Trophoblast cell (in vitro differentiated cells and primary cell): ENCODE results near the gene TNNI3K.

ENCODE experiments used
- DNase-seq, 2 donors: peaks; one replicate each; pipeline ENCODE4 v3.0.0-alpha.2; 2016
- H2AFZ ChIP-seq: 2 replicates; pipeline ENCODE4 v1.6.1; 2013; ENCODE audit warnings: low read length, moderate library complexity, mild to moderate bottlenecking; ENCODE audit not compliant: insufficient read depth, poor library complexity
- H2AK5ac ChIP-seq: 2 replicates; pipeline ENCODE4 v1.6.1; 2013; ENCODE audit warnings: mild to moderate bottlenecking, low read length
- H2BK120ac ChIP-seq: 2 replicates; pipeline ENCODE4 v1.6.1; 2013; ENCODE audit warnings: low read length, mild to moderate bottlenecking, moderate library complexity; ENCODE audit not compliant: insufficient read depth, poor library complexity
- H2BK12ac ChIP-seq: 2 replicates; pipeline ENCODE4 v1.6.1; 2013; ENCODE audit warnings: mild to moderate bottlenecking, low read length, moderate library complexity
- H2BK5ac ChIP-seq: 2 replicates; pipeline ENCODE4 v1.6.1; 2013; ENCODE audit warnings: low read length, low read depth, moderate library complexity, mild to moderate bottlenecking; ENCODE audit not compliant: poor library complexity
- H3K14ac ChIP-seq: 2 replicates; pipeline ENCODE4 v1.6.1; 2013; ENCODE audit warnings: mild to moderate bottlenecking, low read length
- H3K18ac ChIP-seq: 2 replicates; pipeline ENCODE4 v1.6.1; 2013; ENCODE audit warnings: mild to moderate bottlenecking, low read length
- H3K23ac ChIP-seq: 2 replicates; pipeline ENCODE4 v1.6.1; 2013; ENCODE audit warnings: low read length
- H3K27ac ChIP-seq: 2 replicates; pipeline ENCODE4 v1.5.1; 2013; ENCODE audit warnings: low read depth, mild to moderate bottlenecking, inconsistent platforms, low read length, moderate library complexity
- H3K27me3 ChIP-seq: 2 replicates; pipeline ENCODE4 v1.6.1; 2013; ENCODE audit warnings: inconsistent platforms, mild to moderate bottlenecking, low read length, moderate library complexity; ENCODE audit not compliant: insufficient read depth
- H3K36me3 ChIP-seq, 2 experiments: 1 replicate in 1 of 2; 2 replicates in 1 of 2; pipeline ENCODE4 v1.6.1; 2013; ENCODE audit warnings: low read length in 2 of 2, mild to moderate bottlenecking in 2 of 2, moderate library complexity in 1 of 2; ENCODE audit not compliant: insufficient read depth in 2 of 2, control insufficient read depth in 1 of 2
- H3K4ac ChIP-seq: 2 replicates; pipeline ENCODE4 v1.6.1; 2013; ENCODE audit warnings: low read depth, mild to moderate bottlenecking, low read length, moderate library complexity
- H3K4me1 ChIP-seq, 2 experiments: 1 replicate in 1 of 2; 2 replicates in 1 of 2; pipeline ENCODE4 v1.6.1; 2013; ENCODE audit warnings: low read length in 2 of 2, mild to moderate bottlenecking in 2 of 2, moderate library complexity in 1 of 2; ENCODE audit not compliant: insufficient read depth in 2 of 2, control insufficient read depth in 1 of 2
- H3K4me2 ChIP-seq: 2 replicates; pipeline ENCODE4 v1.6.1; 2013; ENCODE audit warnings: inconsistent platforms, mild to moderate bottlenecking, low read length, moderate library complexity
- H3K4me3 ChIP-seq: 2 replicates; pipeline ENCODE4 v1.5.1; 2013; ENCODE audit warnings: mild to moderate bottlenecking, low read depth, low read length, inconsistent platforms
- H3K79me1 ChIP-seq: one replicate; pipeline ENCODE4 v1.6.1; 2013; ENCODE audit warnings: low read length
- H3K79me2 ChIP-seq: 2 replicates; pipeline ENCODE4 v1.6.1; 2013; ENCODE audit warnings: low read length, mild to moderate bottlenecking; ENCODE audit not compliant: control insufficient read depth, insufficient read depth, poor library complexity
- H3K9ac ChIP-seq: 2 replicates; pipeline ENCODE4 v1.6.1; 2013; ENCODE audit warnings: mild to moderate bottlenecking, low read length
- H3K9me3 ChIP-seq: 2 replicates; pipeline ENCODE4 v1.6.1; 2013; ENCODE audit warnings: low read depth, mild to moderate bottlenecking, control low read depth, inconsistent platforms, low read length; ENCODE audit not compliant: insufficient read depth
- H4K12ac ChIP-seq: 2 replicates; pipeline ENCODE4 v1.6.1; 2013; ENCODE audit warnings: low read depth, mild to moderate bottlenecking, low read length, moderate library complexity
- H4K8ac ChIP-seq: 2 replicates; pipeline ENCODE4 v1.6.1; 2013; ENCODE audit warnings: low read depth, mild to moderate bottlenecking, low read length, moderate library complexity
- H4K91ac ChIP-seq: one replicate; pipeline ENCODE4 v1.6.1; 2013; ENCODE audit warnings: low read depth, mild to moderate bottlenecking, low read length, moderate library complexity
- whole genome bisulfite sequencing: extraction: QIAGEN DNeasy Blood & Tissue Kit; methylation state at CpG from one replicate; pipeline ENCODE4 v1.1.7; 2013; ENCODE audit warnings: missing lambda C conversion rate; ENCODE audit not compliant: insufficient read length, insufficient coverage; ENCODE audit errors: extremely low coverage; 5-methylcytosine and 5-hydroxymethylcytosine counted together

The TNNI3K gene

GRCh38 chr1:74591949-74592348 is 356.8 kb downstream of the TNNI3K start:
- H3K4me1 ChIP-seq: no peaks in the 10 kb centered on the region
- no peak overlapping the region for H4K8ac ChIP-seq
- no peak overlapping the region for H3K18ac ChIP-seq
- H3K4ac ChIP-seq: no peak overlapping the region
- H3K79me2 ChIP-seq: no peaks in the 10 kb centered on the region
- H3K27me3 ChIP-seq: no peaks in the 10 kb centered on the region
- no peak for DNase-seq
- H3K9me3 ChIP-seq: no peaks in the 10 kb centered on the region
- no peak overlapping the region for H2AK5ac ChIP-seq
- H2AFZ ChIP-seq: no peak overlapping the region
- H2BK120ac ChIP-seq: no peak overlapping the region
- H3K4me2 ChIP-seq: no peak overlapping the region
- H3K36me3 ChIP-seq: no peaks in the 10 kb centered on the region
- H3K27ac ChIP-seq: no peak overlapping the region
- no peak overlapping the region for H4K91ac ChIP-seq
- H3K9ac ChIP-seq: no peak overlapping the region
- no peak overlapping the region for H2BK12ac ChIP-seq
- no peaks in the 10 kb centered on the region for H3K79me1 ChIP-seq
- H3K14ac ChIP-seq: no peak overlapping the region
- H3K4me3 ChIP-seq: no peak overlapping the region
- no CpG with 5 or more reads among the region's 2 CpGs for WGBS
- no peak overlapping the region for H3K23ac ChIP-seq
- no peak overlapping the region for H2BK5ac ChIP-seq
- H4K12ac ChIP-seq: no peak overlapping the region

DNA sequence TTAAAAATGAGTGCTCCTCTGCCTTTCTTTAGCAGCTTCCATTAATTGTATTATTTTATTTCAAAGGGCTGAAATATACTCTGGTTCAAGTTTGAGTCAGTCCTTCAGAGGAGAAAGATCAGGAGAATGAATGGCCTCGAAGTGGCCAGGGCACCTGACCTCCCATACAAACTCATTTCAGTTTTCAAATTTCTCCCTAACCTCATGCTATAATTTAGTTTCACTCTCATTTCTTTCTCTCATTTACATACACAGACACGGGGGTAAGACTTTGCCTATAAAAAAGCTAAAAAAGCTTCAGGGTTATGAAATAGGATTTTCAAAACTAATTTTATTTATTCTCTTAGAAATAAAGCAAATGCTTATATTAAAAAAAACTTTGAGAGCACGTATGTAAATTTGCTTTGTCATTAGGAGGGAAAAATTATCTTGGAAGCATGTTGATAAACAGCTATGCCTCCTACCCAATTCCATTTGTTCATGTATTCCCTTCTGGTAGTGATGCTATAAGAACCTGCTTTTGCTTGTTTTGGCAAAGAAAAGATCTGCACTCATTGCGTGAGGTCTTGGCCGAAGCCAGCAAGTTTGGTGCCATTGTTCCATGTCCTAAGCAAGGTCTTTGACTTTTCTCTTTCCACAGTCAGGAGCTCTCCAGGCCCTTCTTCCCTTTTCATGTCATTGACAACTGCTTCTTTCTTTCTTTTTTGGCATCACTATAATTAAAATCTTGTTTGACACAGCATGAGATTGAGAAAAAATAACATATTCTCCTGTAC is 357.6 kb downstream of the TNNI3K start:
- no peak for DNase-seq
- no peak overlapping the region for H3K4ac ChIP-seq
- H4K12ac ChIP-seq: no peak overlapping the region
- no peak overlapping the region for H4K8ac ChIP-seq
- H3K36me3 ChIP-seq: no peaks in the 10 kb centered on the region
- H3K79me1 ChIP-seq: no peaks in the 10 kb centered on the region
- no peak overlapping the region for H2BK5ac ChIP-seq
- WGBS: no CpG with 5 or more reads among the region's 5 CpGs
- H3K79me2 ChIP-seq: no peaks in the 10 kb centered on the region
- no peaks in the 10 kb centered on the region for H3K9me3 ChIP-seq
- no peak overlapping the region for H2AFZ ChIP-seq
- H3K27me3 ChIP-seq: no peaks in the 10 kb centered on the region
- H3K18ac ChIP-seq: no peak overlapping the region
- H3K4me3 ChIP-seq: no peak overlapping the region
- no peak overlapping the region for H4K91ac ChIP-seq
- no peak overlapping the region for H2AK5ac ChIP-seq
- H3K27ac ChIP-seq: no peak overlapping the region
- H3K4me2 ChIP-seq: no peak overlapping the region
- no peak overlapping the region for H3K23ac ChIP-seq
- no peak overlapping the region for H2BK120ac ChIP-seq
- H3K4me1 ChIP-seq: no peaks in the 10 kb centered on the region
- H3K9ac ChIP-seq: no peak overlapping the region
- H2BK12ac ChIP-seq: no peak overlapping the region
- H3K14ac ChIP-seq: no peak overlapping the region
